ENCODE data around the gene PTTG1. TPM values are rescaled to one million over a fixed set of nuclear protein-coding genes. Genes with fewer than 3 reads are reported as not detected.
A peak's percentile ranks its signal among the peaks of the same experiment; 100 is the strongest.

PTTG1 gene
- total RNA-seq, 2 experiments from 2014 or later: 15.1 to 17.6 TPM

DNA sequence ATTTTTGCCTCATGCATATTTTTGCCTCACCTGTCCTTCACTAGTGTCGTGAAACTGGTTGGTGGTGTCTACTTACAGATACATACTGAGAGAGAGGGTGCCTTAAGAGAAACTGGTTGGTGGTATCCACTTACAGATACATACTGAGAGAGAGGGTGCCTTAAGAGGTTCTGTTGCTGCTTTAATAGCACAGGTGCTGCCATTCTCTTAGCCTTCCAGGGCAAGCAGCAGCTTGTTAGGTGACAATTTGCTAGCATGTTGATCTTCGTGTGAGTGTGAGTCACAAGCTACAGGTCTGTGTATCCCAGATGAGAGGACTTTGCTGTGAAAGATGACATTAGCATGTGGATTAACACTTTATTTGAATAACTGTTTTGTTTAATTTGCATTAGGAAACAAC is 1.4 kb downstream of the PTTG1 start:
- Histone ChIP-seq H3K4me3 (ENCODE audit: low read length) (peak overlapping the region; percentile 77), H3K36me3 (ENCODE audit: insufficient read depth, low read length) (no peaks in the 10 kb centered on the region), H3K27ac (ENCODE audit: low read depth in 1 of 2, low read length in 2 of 2) (no peak overlapping the region), H3K27me3 (ENCODE audit: control insufficient read depth in 1 of 2, insufficient read depth in 2 of 2, low read length in 2 of 2) (no peaks in the 10 kb centered on the region), H3K4me1 (ENCODE audit: insufficient read depth, low read length) (peaks cover 21% of the 10 kb centered on the region), H3K9me3 (ENCODE audit: control insufficient read depth in 1 of 2, insufficient read depth in 1 of 2, low read length in 2 of 2) (no peaks in the 10 kb centered on the region)
- Mint-ChIP-seq H3K27ac (peak overlapping the region; percentile 88), H3K4me1 (ENCODE audit: low read depth) (peaks cover 76% of the 10 kb centered on the region), H3K27me3 (no peaks in the 10 kb centered on the region), H3K4me3 (peak overlapping the region; percentile 95), H3K9me3 (no peaks in the 10 kb centered on the region), H3K36me3 (ENCODE audit: low read depth) (peaks cover 14% of the 10 kb centered on the region)
- POLR2A ChIA-PET: interaction anchor here (2.9 to 4.2 kb wide), 2 partner anchors 15 to 44 kb away, joined by 20 to 24 read pairs; no protein-coding TSS in a partner anchor
- ATAC-seq (ENCODE audit: poor library complexity) (no peak), DNase-seq (no peak)
- TF ChIP-seq, protein P1, sequence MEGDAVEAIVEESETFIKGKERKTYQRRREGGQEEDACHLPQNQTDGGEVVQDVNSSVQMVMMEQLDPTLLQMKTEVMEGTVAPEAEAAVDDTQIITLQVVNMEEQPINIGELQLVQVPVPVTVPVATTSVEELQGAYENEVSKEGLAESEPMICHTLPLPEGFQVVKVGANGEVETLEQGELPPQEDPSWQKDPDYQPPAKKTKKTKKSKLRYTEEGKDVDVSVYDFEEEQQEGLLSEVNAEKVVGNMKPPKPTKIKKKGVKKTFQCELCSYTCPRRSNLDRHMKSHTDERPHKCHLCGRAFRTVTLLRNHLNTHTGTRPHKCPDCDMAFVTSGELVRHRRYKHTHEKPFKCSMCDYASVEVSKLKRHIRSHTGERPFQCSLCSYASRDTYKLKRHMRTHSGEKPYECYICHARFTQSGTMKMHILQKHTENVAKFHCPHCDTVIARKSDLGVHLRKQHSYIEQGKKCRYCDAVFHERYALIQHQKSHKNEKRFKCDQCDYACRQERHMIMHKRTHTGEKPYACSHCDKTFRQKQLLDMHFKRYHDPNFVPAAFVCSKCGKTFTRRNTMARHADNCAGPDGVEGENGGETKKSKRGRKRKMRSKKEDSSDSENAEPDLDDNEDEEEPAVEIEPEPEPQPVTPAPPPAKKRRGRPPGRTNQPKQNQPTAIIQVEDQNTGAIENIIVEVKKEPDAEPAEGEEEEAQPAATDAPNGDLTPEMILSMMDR (IDR thresholded peaks at IDR 0.05): no peak
- CTCF ChIA-PET: interaction anchor here (1.4 to 8.2 kb wide), 3 partner anchors 16 to 85 kb away, joined by 5 to 114 read pairs (median 5); no protein-coding TSS in a partner anchor
- intact Hi-C loops (cut with DNase I, micrococcal nuclease): loop anchor here (5.0 kb wide), 3 partner anchors 44 to 301 kb away; no protein-coding TSS in a partner anchor

DNA sequence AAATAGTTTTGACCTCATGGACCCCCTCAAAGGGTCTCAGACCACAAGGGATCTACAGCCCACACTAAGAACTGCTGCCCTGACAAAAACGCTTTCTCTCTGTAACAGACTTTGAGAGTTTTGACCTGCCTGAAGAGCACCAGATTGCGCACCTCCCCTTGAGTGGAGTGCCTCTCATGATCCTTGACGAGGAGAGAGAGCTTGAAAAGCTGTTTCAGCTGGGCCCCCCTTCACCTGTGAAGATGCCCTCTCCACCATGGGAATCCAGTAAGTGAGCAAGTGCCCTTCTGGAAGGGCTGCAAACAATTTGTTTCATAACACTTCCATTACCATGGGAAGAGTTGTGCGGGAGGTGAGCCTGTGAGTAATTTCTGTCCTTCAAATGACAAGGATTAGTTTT is 6.0 kb downstream of the PTTG1 start:
- POLR2A ChIA-PET: no interaction called here
- H3K9me3 ChIP-seq (ENCODE audit: control insufficient read depth in 1 of 2, insufficient read depth in 1 of 2, low read length in 2 of 2): no peaks in the 10 kb centered on the region
- H3K27ac Mint-ChIP-seq: no peak overlapping the region
- H3K27ac ChIP-seq (ENCODE audit: low read depth in 1 of 2, low read length in 2 of 2): no peak overlapping the region
- H3K27me3 ChIP-seq (ENCODE audit: control insufficient read depth in 1 of 2, insufficient read depth in 2 of 2, low read length in 2 of 2): no peaks in the 10 kb centered on the region
- H3K4me1 ChIP-seq (ENCODE audit: insufficient read depth, low read length): peaks cover 8% of the 10 kb centered on the region
- DNase-seq (no peak), ATAC-seq (ENCODE audit: poor library complexity) (no peak)
- H3K4me3 Mint-ChIP-seq: no peak overlapping the region
- H3K36me3 Mint-ChIP-seq (ENCODE audit: low read depth): peaks cover 8% of the 10 kb centered on the region
- intact Hi-C loops (cut with DNase I, micrococcal nuclease): no loop called here
- no peaks in the 10 kb centered on the region for H3K9me3 Mint-ChIP-seq
- H3K27me3 Mint-ChIP-seq: no peaks in the 10 kb centered on the region
- H3K4me3 ChIP-seq (ENCODE audit: low read length): no peak overlapping the region
- H3K4me1 Mint-ChIP-seq (ENCODE audit: low read depth): peaks cover 32% of the 10 kb centered on the region
- CTCF ChIA-PET: interaction anchor here (5.1 kb wide), 1 partner anchor 11 kb away, joined by 32 read pairs; no protein-coding TSS in a partner anchor
- no peaks in the 10 kb centered on the region for H3K36me3 ChIP-seq (ENCODE audit: insufficient read depth, low read length)
- TF ChIP-seq, protein P1 (IDR thresholded peaks at IDR 0.05): no peak

DNA sequence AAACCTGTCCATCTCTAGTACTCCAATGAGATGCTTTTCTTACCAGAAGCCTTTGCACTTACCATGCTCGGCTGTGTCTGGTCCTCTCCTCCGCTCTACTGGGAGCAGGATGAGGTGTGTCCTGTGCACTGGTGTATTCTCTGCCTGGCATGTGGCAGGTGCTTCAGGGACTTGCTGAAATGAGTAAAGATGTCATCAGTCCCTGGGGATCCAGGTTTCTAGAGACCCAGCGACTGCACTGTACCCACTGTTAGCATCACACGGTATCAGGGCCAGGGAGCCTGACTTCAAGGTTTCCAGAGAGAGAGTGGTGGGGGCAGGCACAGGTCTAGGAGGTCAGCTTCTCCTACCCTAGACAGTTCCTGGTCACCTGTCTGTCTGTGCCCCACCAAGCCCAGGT is 10.5 kb downstream of the PTTG1 start:
- Histone ChIP-seq H3K27me3 (ENCODE audit: control insufficient read depth in 1 of 2, insufficient read depth in 2 of 2, low read length in 2 of 2) (no peaks in the 10 kb centered on the region), H3K27ac (ENCODE audit: low read depth in 1 of 2, low read length in 2 of 2) (no peak overlapping the region), H3K9me3 (ENCODE audit: control insufficient read depth in 1 of 2, insufficient read depth in 1 of 2, low read length in 2 of 2) (no peaks in the 10 kb centered on the region), H3K36me3 (ENCODE audit: insufficient read depth, low read length) (no peaks in the 10 kb centered on the region), H3K4me3 (ENCODE audit: low read length) (no peak overlapping the region), H3K4me1 (ENCODE audit: insufficient read depth, low read length) (peaks cover 3% of the 10 kb centered on the region)
- ChIA-PET POLR2A (no interaction called here), CTCF (no interaction called here)
- H3K27me3 Mint-ChIP-seq: peaks cover 3% of the 10 kb centered on the region
- no peaks in the 10 kb centered on the region for H3K4me1 Mint-ChIP-seq (ENCODE audit: low read depth)
- TF ChIP-seq, protein P1 (IDR thresholded peaks at IDR 0.05): no peak
- no peak overlapping the region for H3K4me3 Mint-ChIP-seq
- intact Hi-C loops (cut with DNase I, micrococcal nuclease): no loop called here
- no peak overlapping the region for H3K27ac Mint-ChIP-seq
- no peaks in the 10 kb centered on the region for H3K9me3 Mint-ChIP-seq
- ATAC-seq (ENCODE audit: poor library complexity) (no peak), DNase-seq (no peak)
- H3K36me3 Mint-ChIP-seq (ENCODE audit: low read depth): peaks cover 8% of the 10 kb centered on the region

Measured in CD4-positive, alpha-beta T cell (primary cell).